HK-2 (cell line): ENCODE results near the gene INHBC.

Experiments
- DNase-seq: peaks from one replicate; pipeline ENCODE4 v3.0.0-alpha.2; 2018; ENCODE audit not compliant: unreplicated experiment

Gene INHBC

DNA sequence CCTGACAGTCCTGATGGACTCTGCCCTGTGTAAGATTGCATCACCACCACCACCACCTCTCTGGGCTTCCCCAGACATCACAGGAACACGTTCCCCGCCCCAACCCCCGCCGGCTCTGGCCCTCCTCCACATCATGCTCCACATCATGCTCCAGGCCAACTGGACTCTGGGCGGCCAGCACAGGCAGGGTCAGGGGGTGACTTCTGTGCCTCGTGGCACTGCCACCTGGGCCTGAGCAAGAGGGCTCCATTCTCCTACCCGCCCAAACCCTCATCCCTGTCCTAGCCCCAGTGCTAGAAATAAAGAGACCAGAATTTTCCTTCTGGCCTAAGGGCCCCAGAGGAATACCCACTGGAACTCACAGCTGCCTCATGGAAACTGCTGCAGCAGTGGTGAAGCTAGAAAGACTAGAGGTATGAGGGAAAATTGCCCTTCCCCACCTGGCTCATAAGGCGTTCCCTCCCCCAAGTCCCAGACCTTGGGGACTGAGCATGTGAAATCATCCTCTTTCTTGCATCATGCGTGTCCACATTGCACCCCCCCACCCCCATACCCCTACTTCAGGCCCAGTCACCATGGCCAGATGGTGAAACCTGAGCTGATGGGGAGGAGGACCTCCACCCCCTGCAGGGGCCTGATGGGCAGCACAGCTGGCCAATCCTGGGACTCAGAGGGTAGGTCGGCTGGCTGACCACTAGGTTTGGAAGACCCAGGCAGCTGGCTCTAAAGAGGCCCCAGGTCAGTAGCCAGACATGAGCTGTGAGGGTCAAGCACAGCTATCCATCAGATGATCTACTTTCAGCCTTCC lies 20.2 kb downstream of the INHBC start, which contains the start of gene INHBE:
INHBE (plus strand) TSS at position 742 of the 808 bp plus-strand sequence. CDS start 230 bp downstream, outside the sequence.
- peak; percentile 85 for DNase-seq

GRCh38 chr12:57455374-57456144 lies 21.0 kb downstream of the INHBC start:
- DNase-seq = no peak

DNA sequence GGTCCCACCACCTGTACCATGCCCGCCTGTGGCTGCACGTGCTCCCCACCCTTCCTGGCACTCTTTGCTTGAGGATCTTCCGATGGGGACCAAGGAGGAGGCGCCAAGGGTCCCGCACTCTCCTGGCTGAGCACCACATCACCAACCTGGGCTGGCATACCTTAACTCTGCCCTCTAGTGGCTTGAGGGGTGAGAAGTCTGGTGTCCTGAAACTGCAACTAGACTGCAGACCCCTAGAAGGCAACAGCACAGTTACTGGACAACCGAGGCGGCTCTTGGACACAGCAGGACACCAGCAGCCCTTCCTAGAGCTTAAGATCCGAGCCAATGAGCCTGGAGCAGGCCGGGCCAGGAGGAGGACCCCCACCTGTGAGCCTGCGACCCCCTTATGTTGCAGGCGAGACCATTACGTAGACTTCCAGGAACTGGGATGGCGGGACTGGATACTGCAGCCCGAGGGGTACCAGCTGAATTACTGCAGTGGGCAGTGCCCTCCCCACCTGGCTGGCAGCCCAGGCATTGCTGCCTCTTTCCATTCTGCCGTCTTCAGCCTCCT lies 21.6 kb downstream of the INHBC start:
- peak; percentile 48 for DNase-seq

DNA sequence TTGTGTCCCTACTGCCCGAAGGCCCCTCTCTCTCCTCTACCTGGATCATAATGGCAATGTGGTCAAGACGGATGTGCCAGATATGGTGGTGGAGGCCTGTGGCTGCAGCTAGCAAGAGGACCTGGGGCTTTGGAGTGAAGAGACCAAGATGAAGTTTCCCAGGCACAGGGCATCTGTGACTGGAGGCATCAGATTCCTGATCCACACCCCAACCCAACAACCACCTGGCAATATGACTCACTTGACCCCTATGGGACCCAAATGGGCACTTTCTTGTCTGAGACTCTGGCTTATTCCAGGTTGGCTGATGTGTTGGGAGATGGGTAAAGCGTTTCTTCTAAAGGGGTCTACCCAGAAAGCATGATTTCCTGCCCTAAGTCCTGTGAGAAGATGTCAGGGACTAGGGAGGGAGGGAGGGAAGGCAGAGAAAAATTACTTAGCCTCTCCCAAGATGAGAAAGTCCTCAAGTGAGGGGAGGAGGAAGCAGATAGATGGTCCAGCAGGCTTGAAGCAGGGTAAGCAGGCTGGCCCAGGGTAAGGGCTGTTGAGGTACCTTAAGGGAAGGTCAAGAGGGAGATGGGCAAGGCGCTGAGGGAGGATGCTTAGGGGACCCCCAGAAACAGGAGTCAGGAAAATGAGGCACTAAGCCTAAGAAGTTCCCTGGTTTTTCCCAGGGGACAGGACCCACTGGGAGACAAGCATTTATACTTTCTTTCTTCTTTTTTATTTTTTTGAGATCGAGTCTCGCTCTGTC lies 22.3 kb downstream of the INHBC start:
- no peak for DNase-seq

DNA sequence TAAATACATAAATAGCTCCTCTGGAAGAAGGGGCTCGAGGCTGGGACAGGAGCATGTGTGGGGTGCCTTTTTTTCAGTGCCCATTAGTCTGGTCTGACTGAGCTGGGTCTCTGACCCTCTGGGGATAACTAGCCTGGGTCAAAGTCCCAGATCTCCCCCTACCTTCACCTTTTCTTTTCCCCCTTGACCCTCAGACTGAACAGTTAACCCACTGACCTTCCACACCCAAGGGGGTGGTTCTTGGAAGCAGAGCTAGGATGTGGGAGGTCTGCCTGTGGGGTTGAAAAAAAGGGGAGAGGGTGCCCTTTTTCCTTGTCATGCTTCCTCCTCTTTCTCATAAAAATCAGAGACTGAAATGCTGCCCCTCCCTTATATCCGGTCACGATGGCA lies 24.1 kb downstream of the INHBC start:
- no peak for DNase-seq

- DNase-seq = peak; percentile 96
Observed at GRCh38 chr12:57459055-57459749, 24.6 kb downstream of the INHBC start.

DNA sequence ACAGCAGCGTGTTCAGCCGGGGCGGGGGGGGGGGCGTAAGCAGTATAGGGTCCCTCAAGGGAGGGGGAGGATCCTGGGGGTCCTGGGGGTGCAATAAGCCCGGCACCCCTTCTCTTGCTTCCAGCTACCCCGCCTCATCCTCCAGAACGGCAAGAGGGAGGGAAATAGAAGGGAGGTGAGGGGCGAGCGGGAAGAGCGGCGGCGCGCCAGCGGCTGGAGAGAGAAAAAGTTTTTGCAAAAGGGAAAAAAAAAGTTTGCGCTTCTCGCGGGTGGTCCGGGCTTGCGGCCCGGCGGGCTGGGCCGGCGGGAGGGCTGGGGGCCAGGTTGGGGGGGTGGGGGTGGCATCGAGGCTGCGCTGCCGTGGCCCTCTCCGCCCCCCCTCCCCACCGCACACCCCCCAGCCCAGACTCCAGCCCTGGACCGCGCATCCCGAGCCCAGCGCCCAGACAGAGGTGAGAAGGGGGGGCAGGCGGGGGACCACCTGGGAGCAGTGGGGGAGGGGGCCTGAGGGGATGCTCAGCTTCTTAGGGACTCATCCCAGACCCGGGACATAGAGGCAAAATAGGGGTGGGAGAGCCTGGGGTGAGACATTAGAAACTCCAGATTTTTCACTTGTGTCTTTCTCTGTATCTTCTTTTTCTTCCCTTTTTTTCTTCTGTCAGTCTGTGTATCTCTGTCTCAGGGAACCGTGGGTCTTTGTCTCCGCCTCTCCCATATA lies 25.3 kb downstream of the INHBC start, which contains the start of gene GLI1:
GLI1 (plus strand) TSS at position 36 of the 718 bp plus-strand sequence. CDS start 3,907 bp downstream, outside the sequence.
- no peak for DNase-seq

- DNase-seq = no peak
Observed at GRCh38 chr12:57460468-57460784, 25.8 kb downstream of the INHBC start.

DNA sequence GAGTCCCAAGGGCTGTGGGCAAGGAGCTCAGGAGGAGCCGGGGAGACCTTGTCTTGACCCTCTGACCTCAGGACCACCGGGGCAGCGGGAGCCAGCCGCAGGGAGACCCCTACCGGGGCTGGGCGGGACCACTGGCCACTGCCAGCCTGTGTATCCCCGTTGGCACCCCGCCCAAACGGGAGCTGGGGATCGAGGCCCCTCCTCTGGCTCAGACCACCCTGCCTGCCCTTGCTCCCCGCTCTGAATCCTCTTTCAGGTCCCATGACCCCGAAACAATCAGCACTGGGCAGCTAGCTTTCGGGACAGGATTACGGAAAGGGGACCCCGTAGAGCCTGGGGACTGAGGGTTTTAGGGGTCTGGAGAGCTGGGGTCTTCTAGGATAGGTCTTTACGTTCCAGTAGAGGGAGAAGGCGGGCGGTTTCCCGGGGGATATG lies 26.3 kb downstream of the INHBC start:
- DNase-seq = no peak

DNA sequence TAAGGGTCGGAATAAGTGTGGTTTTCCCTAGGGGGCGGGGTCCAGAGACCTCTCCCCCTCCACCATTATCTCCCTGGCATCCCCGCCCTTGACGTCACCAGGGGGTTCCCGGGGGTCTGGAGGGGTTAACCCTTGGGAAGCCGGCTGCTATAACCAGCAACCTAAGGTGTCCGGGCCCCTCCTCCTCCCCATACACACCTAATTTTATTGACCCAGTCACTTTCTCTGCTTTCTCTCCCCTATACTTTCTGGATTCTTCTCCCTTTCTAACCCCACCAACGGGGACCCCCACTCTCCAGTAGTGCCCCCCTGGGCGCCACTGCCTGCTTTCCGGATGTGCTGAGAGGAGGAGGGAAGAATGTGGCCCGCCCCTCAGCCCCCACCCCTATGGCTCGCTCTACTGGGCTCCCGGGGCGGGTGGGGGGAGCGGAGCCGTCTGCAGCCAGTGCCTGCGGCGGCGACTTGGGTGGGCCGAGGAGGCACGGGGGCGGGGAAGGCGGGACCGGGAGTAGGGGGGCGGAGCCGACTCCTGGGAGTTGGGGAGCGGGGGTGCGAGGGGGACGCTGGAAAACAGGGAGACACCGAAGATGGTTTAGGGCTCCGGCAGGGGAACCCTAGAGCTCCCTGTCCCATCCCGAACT lies 26.8 kb downstream of the INHBC start:
- DNase-seq = peak; percentile 53

DNA sequence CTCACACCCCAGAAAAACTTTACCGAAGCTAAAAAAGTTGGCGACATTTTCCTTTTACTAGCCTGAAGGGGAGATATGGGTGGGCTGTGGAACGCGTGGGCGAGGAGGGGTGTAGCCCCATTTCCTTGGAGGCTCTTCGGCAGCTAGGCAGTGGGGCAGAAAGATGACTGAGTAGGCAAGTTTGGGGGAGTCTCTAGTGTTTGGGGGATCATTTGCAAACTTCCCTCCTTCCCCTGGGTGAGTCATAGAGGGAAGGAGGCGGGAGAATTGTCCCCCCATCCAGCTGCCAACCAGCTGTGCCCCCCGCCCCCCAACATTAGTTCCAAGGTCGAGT lies 27.3 kb downstream of the INHBC start:
- no peak for DNase-seq

GRCh38 chr12:57462251-57462911 lies 27.8 kb downstream of the INHBC start:
- DNase-seq = peak; percentile 92

DNA sequence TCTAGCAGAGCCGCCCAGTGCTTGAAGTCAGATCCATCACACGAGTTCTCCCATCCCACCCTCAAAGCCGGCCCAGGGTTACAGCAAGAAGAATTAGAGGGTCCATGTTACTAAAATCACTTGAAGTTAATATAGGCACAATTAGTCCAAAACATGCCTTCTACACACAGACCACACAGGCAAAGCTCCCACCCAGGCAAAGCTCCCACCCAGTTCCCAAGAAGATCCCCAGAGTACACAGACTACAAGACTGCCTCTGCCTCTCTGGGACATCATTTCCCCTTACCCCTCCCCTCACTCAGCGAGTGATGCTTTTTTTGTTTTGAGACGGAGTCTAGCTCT lies 28.3 kb downstream of the INHBC start:
- DNase-seq = no peak

- no peak for DNase-seq
Observed at GRCh38 chr12:57464569-57464968, 30.0 kb downstream of the INHBC start.

GRCh38 chr12:57465030-57465746 lies 30.6 kb downstream of the INHBC start:
- DNase-seq = no peak

DNA sequence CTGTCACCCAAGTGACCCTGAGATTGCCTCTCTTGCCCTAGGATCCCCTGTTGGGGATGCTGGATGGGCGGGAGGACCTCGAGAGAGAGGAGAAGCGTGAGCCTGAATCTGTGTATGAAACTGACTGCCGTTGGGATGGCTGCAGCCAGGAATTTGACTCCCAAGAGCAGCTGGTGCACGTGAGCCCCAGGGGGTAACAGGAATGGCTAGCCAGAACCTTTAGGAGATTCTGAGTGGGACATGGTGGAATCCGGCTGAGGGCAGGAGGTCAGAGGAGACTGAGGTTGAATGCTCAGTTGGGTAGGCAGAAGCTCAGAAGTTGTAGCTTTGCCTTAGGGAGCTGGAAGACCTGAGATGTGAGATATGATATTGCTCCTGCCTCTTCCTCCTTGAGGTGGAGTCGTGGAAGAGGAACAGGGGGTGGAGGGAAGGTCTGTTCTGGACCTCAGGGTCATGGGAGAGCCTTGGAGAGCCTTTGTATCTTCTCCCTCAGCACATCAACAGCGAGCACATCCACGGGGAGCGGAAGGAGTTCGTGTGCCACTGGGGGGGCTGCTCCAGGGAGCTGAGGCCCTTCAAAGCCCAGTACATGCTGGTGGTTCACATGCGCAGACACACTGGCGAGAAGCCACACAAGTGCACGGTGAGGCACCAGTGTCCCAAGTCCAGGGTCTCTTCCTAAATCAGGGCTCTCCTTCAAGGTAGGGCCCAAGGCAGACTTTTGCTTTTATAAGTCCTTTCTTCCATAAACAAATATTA lies 31.3 kb downstream of the INHBC start:
- DNase-seq = no peak

GRCh38 chr12:57467212-57467874 lies 32.8 kb downstream of the INHBC start:
- no peak for DNase-seq

DNA sequence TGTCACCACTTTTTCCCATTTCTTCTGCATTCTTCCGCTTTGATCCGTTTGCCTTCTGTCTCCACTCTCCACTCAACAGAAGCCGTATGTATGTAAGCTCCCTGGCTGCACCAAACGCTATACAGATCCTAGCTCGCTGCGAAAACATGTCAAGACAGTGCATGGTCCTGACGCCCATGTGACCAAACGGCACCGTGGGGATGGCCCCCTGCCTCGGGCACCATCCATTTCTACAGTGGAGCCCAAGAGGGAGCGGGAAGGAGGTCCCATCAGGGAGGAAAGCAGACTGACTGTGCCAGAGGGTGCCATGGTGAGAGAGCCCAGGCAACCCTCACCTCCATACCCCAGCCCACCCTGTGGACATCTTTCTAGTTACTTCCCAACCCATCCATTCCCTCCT lies 33.3 kb downstream of the INHBC start:
- DNase-seq = no peak
